OCI-M1 (cell line): ENCODE data around the gene FILIP1.

Experiments
- DNase-seq: peaks from one replicate; lab custom pipeline; 2025; lab: John Stamatoyannopoulos, UW

The FILIP1 gene

DNA sequence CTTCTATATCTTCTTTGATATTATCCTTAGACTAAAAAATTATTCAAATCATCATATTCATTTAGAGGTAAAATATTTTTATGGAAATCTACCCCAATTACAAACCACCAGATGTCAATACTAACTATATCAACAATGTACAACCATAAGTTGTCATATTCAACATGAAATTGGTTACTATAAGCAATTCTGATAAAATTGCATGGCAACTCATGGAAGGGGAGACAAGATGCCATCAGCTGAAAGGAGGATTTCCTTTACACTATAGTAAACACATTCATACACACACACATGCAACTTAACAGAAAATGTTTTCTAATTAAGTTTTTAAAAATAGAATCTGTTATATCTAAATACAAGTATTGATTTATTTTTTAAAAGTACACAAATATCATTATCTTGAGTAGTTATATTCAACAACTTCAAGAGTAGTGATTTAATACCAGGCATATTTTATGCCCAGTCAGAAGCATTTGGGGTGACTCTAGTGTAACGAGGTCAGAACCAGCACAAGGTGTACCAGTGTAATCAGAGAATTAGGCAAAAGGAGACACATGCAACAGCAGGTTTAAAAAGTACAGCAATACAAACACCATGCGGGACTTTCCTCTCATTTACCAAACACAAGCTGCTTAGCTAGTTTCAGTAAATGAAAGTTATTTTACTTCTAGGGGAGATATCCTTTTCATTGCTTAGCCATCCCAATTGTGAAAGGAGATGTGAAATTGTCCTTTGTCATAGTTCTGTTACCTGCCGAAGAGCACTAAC is 1.0 kb downstream of the FILIP1 start:
- DNase-seq: no peak

DNA sequence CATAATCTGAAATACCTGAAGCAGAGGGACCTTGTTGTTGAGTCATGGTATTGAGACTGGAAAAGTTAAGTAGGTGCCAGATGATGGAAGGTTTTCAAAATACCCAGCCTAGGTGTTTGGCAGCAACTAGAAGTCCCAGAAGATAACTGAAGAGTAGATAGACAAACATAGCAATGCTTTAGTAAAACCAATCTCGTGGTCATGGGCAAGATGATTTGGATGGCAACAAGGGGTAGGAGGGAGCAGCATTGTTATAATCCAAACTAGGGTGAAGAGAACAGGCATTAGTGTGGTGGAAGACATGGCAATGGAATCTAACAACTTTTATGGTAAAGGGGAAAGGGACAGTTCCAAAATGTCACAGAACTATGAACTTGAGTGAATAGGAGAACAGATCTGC is 2.3 kb downstream of the FILIP1 start:
- no peak for DNase-seq

DNA sequence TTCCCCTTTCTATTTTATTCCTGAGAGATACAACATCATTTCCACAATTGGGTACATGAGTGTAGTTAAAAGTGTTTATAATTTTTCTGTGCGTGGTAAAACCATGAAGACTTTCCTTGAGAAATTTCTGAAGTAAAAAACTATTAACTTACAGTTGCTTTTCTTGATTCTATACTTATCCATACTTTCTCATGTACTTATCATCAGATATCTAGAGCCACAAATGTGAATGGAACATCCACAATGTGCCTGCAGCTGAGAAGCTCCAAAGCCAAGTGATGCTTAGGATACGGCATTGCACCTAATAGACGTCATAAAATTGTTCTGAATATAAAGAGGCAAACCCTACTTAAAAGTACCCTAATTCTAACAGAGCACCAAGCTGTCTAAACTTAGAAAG is 2.9 kb downstream of the FILIP1 start:
- no peak for DNase-seq

DNA sequence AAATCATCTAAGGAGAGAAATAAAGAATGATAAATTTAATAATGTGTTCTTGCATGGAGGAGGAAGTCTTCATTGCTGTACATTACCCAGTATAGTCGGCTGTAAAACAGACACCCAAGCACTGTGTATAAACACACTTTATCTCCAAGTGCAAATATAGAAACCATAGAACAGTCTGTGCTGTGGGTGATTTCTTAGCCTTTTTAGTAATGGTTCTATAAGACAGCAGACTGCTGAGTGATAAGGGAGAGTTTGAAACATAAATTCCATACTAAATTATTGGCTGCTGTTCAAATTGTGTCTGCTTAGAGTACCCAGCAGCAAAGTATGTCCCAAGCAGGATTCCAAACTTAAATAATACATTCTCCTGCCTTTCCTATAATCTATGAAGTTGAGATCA is 4.6 kb downstream of the FILIP1 start:
- peak; percentile 68 for DNase-seq

DNA sequence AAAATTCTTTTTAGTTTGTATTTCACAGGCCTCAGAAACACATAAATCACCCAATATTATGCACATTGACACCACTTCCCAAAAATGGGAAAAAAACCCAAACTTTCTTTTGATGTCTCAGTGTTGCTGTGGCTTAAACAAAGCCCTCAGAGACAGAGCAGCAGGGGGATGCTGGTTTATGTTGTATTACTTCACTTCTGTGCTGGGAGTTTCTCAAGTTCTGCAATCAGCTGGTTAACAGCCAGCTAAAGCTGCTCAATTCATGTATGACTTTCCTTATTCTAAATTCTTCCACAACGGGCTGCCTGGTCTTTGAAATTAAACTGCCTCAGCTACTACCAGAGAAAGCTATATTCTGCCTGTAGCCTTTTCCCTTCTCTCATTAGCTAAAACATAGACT is 5.6 kb downstream of the FILIP1 start:
- peak; percentile 32 for DNase-seq

DNA sequence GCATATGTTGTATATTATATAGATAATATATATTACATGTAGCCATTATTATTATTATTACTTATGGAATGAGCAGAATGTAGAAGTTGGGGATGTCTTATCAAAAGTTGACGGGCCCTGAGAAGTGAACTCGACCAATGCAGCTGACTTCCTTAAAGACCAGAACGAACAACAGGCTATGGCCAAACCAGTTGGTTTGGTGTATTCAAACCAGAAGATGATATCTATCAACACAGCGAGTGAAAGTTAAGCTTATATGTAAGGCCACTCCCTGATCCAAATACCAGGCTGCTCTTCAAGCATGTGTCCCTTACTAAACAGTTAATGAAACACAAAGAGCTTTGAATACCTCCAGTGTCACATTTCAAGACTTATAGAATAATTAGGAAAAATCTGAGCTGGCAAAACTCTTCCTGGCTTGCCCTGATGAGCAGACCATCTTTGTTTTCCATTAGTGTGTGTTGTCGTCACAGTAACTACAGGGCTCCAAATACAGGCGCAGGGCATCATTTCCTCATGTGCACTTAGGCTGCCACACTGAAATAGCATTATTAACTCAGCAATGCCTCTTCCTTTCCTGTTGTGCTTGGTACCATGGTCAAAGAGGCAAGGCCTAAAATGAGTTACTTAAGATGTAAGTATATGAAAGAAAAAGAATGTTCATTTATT is 6.6 kb downstream of the FILIP1 start:
- DNase-seq: no peak

DNA sequence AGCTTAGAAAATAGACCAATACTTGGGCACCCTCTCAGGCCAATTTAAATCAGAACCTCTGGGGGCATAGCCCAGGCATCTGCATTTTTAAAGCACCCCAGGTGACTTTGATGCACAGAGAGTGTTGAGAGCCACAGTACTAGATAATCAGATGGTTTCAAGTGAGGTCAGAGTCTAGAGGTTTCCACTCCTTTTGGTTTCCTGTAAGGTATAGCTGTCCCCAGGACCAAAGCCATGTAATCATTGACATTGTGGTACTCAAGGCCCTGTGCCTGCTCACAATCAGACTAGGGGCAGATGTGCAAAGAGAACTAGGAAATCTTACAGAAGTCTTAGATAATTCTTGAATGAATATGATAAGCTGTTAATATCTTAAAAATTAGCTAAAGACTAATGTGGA is 9.1 kb downstream of the FILIP1 start:
- DNase-seq: no peak

DNA sequence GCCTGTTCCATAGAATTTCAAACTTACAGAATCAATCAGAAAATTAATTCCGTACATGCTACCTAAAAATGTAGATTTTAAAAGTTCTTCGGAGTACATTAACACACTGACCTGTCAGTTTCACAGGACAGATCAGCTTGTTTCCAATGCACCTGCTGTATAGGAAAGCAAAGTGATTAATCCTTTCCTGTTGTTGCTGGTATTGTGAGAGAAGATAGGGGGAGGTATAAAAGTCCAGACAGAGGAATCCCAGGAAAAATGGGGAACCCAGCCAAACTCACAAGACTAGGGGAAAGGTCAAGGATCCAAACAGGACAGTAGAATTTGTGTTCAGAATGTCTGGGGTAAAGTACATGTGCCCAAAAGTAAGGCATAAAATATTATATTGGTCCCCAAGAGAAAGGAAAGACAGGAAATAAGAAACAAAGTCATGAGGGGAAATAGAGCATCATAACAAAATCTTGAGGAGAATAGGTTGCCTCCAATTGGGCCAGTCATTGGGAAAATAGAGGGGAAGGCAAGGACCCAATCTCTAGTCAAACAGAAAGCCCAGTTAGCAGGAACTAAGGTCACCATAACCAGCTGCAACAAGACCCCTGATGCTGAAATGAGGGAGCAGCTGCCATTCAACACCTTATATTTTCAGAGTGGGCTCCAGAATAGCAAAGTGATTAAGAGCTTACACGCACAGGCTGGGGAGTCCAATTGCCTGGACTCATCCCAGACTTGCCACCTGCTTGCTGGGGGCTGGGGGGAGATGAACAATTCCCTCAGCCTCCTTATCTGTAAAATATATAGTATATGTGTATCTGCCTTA is 10.3 kb downstream of the FILIP1 start:
- no peak for DNase-seq

DNA sequence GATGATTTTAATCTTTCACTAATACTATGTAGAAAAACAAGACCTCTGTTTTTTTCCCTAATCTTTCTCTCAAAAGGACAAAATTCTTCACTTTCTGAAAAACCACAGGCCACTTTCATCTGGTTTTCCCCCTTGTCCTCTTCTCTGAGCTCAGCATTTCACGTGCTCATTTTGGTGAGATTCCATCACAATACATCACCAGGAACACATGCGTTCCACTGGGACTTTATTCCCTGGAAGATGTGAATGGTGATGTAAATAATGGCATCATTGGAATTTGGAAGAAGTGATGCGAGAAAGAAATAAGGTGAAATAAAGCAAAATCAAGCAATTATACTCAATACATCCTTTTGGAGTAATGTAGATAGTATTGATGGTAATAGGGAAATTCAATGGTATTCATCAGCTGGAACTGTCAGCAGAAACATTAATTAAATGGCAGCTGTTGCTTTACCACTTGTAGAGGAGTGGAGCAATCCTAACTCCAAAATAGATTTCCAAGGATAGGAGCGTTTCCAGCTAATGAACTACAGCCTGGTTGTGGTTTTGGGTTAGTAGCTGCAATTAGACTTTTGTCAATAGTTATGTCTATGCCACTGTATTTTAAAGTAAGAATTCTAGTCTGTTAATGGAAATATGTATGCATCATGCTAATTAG is 11.5 kb downstream of the FILIP1 start:
- DNase-seq: no peak

DNA sequence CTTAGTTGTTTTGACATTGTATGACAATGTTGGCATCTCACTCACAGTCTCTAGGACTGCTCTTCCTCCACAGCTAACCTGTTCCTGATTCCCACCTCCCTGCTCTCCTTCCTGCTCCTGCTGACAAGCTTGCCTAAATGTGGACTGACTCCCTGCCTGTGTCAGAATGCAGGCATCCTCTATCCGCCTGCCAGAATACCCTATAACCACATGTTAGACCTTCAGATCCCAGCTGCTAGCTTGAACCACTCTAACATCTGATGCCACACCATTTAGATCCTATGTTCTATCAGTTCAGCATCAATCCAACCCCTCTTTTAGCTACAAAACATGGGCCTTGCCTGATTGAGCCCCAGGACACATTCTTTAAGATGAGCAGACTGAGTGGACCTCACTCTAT is 12.2 kb downstream of the FILIP1 start:
- no peak for DNase-seq

DNA sequence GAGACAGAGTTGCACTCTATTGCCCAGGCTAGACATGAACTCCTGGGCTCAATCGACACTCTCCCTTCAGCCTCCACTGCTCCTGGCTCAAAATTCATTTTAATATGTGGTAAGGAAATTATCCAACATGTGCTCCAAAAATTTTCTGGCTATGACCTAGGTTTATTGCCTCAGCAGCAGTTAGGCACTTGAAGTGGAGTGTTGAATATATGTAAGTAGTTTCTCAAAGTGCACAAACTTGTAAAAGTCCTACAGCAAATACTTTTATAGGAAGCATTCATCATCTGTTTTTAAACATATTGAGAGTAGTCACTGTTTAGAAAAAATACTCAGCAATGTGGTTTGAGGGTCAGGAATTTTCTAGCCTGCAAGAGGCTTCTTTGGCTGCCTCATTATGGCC is 13.2 kb downstream of the FILIP1 start:
- no peak for DNase-seq

DNA sequence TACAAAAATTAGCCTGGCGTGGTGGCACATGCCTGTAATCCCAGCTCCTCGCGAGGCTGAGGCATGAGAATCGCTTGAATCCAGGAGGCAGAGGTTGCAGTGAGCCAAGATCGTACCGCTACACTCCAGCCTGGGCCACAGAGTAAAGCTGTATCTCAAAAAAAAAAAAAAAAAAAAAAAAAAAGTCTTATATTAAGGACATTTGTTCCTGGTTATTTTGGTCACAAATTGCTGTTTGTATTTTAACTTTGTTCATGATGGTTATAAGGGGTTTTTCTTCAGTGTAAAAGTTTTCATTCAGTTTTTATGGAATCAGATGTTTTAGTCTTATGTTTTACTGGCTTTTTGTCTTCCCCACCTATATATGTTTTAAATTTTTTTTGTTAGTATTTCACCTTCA is 13.9 kb downstream of the FILIP1 start:
- DNase-seq: no peak

DNA sequence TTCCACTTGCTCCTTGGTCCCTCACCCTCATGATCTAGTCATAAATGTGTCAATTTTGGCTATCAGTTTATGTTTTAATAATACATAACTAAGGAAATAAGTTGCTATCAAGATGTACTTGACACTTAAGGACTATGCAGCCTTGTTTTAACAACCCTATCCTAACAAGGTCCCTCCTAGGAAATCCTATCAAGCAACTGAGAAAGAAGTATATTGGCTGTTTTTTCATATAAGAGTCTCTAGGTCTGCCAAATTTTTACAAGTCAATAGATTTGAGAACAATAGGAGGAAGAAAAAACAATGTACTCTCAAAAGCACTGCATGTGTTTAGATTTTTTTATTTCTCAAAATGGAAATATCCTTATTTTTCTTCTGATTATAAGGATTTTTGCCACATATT is 14.7 kb downstream of the FILIP1 start:
- DNase-seq: no peak

DNA sequence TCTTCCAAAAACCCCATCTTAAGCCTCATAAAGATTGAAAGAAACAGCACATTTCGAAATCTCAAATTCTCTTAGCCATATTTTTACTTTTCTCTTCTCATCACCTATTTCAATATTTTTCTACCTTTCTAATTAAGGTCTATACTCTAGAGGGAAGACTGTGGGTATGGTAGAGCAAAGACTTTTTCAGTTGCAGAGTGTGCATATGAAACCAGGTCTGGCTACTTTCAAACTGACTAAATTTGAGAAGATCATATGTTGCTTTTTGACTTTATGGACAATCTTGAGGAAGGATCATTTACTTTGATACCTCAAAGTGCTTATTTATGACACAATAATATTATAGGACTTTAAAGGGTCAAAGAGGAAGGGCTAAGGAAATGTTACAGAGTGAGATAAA is 20.7 kb downstream of the FILIP1 start:
- no peak for DNase-seq

DNA sequence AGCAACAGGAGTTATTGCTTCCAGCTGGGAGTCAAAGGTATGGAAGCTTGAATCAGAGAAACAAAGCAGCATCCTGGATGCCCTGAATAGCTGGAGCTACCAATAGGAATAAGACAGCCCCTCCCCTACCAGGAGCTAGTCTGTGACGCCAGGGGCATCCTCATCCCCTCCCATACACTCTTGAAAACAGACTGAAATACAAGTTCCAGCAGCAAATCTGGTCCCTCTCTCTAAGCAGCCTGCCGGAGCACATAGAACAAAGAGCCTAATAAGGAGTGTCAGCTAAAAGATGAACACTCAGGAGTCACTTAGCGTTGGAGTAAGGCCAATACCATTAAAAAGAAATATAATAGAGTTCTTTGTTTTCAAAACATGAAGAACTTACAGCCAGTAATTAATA is 25.6 kb downstream of the FILIP1 start:
- no peak for DNase-seq

DNA sequence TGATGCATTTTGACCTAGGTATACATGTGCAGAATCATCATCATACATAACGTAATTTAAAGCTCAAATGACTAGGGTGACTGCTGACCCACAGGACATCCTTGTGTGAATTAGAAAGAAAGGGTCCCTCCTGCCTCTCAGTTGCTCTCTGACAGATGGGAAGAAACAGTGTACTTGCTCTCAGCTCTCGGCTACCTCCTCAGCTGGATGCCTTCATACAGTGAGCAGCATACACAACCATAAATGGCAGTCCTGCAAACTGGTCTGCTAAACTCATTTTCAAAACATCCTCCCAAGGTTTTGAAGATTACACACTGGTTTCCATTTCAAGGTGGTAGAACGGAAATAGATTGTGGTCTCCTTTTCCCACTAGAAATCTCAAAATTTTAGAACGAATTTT is 26.3 kb downstream of the FILIP1 start:
- no peak for DNase-seq

DNA sequence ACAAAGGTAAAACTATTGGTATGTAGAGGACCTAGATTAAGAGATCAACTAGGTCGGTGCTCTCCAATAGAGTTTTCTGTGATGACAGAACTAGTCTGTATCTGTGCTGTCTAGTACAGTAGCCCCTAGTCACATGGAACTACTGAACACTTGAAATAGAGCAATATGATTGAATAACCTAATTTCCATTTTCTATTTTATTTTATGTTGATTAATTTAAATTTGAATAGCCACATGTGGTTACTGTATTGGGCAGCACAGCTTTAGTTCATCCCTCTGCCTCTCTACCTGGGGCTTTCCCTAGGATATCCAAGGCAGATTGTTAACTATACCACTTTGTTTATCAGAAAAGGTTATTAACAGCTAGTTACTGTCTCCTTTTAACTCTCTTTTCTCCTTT is 27.0 kb downstream of the FILIP1 start:
- no peak for DNase-seq

DNA sequence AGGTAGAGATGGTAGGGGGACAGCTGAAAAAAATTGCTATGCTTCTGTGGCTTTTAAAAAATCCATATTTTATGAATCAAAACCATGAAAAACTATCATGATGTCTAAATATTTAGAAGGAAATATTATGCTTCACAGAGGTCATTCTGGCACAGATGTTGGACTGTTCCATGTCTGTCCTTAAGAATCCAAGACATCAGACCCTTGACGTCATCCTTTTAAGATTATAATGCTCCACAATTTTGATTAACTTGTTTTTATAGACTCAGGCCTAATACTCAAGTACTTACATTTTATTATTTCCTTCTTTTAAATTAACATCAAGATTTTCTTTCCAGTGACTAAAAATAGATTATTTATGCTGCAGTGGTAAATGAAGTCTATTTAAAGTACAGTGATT is 29.7 kb downstream of the FILIP1 start:
- no peak for DNase-seq

DNA sequence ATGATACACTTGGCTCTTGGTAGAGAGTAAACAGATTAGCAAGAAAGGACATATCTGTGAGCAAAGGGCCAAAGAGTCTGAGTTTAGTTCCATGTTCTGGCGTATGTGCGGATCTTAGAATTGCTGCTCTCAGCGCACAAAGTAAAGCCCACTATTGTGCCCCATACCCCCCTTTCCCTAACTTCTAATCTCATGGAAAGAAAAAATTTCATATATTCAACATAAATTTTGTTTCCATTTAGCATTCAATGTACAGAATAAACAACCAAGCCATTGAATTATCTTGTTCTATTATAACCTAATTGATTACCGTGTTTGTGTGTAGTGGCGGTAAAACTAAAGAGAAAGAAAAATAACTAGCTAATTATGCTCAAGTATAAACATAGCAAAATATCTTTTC is 30.5 kb downstream of the FILIP1 start:
- no peak for DNase-seq

DNA sequence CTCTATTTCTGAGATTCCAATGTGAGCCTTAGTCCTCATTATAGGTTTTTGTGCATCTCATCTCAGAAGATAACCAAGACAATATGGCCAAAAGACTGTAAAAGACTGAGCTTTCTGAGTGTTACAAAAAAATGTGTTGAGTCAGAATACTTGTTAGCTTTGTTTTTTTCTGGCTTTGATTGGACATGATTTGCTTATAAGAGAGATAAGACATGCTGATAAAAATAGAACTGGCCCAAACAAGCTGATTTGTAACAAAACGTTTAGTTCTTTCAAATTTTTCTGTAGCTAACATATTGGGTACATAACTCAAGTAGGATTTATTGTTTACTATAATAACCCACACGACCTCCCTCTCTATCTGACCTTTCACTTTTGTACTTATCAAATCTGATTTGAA is 32.9 kb downstream of the FILIP1 start:
- DNase-seq: no peak

DNA sequence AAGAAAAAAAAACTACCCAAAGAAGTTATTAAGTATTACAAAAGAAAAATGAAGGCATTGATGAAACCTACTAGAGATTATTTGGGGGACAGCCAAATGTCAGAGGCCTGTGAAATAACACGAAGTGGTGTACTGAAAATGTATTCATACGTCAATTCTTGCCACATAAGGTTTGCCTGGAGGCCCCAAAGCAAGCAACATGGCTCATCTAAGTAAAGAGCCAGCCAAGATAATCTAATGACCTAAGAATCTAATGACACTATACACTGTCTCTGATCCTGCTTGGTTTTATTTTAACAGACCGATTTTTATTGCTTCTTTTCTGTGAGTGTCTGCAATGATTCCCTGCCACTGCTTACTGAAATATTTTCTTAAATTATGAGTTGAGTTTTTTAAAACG is 34.7 kb downstream of the FILIP1 start:
- no peak for DNase-seq

DNA sequence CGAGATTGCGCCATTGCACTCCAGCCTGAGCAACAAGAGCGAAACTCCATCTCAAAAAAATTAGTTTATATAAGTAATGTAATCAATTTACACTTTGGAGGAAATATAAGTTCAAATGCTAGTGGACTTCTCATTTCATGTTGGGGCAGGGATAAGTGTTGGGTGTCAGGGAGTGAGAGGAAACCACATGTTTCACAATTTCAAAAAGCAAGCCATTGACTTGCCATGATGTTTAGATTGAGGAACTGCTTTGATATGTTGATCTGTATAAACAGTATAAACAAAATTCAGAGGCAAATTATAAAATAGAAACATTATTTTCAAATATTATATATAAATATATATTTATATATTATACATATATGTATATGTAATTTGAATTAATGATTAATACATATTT is 42.7 kb downstream of the FILIP1 start:
- no peak for DNase-seq
